WTC11 (cell line): Measurements from ENCODE around the gene ADGRB2. TPM values are rescaled to one million over a fixed set of nuclear protein-coding genes. Genes with fewer than 3 reads are reported as not detected.

Experiments used
- ATAC-seq: fragments of 200-7000 bp; cut with Tn5 transposase; 2 replicates; pipeline ENCODE4 v1.10.0; 2021; ENCODE audit warnings: mild to moderate bottlenecking, moderate library complexity
- CTCF ChIA-PET: fragments of 300-600 bp; sonication (Branson Sonifier 250); formaldehyde crosslinking; loops from one replicate; lab custom pipeline; 2021; ENCODE audit warnings: antibody characterized with exemption; lab: Charles Lee
- POLR2A ChIA-PET: fragments of 350-600 bp; sonication (Branson Sonifier 250); formaldehyde crosslinking; loops from one replicate; lab custom pipeline; 2021; ENCODE audit warnings: antibody characterized with exemption; lab: Charles Lee
- DNase-seq: peaks from one replicate; pipeline ENCODE4 v3.0.0; 2021; ENCODE audit warnings: low spot score
- H3K27ac Mint-ChIP-seq: 2 replicates; pipeline ENCODE4 v1.8.0; 2021; ENCODE audit warnings: mixed read lengths
- H3K27me3 Mint-ChIP-seq: 2 replicates; pipeline ENCODE4 v1.8.0; 2021; ENCODE audit warnings: low read depth, mild to moderate bottlenecking, moderate library complexity, mixed read lengths
- H3K36me3 Mint-ChIP-seq: 2 replicates; pipeline ENCODE4 v1.8.0; 2021; ENCODE audit warnings: mixed read lengths
- H3K4me1 Mint-ChIP-seq: 2 replicates; pipeline ENCODE4 v1.8.0; 2022; ENCODE audit warnings: mixed read lengths
- H3K4me3 Mint-ChIP-seq: 2 replicates; pipeline ENCODE4 v1.8.0; 2021; ENCODE audit warnings: mild to moderate bottlenecking, moderate library complexity, mixed read lengths
- H3K9me3 Mint-ChIP-seq: 2 replicates; pipeline ENCODE4 v1.8.0; 2021; ENCODE audit warnings: mixed read lengths
- AFF4 ChIP-seq: sonication (generic); formaldehyde crosslinking; IDR thresholded peaks from 2 replicates; pipeline ENCODE4 v1.8.1; 2023; ENCODE audit warnings: mild to moderate bottlenecking, missing genetic modification reagents, borderline replicate concordance
- ATF2 ChIP-seq: sonication (generic); formaldehyde crosslinking; IDR thresholded peaks from 2 replicates; pipeline ENCODE4 v1.8.1; 2022; ENCODE audit warnings: low read depth, missing genetic modification reagents, borderline replicate concordance
- ATF6 ChIP-seq: sonication (generic); formaldehyde crosslinking; IDR thresholded peaks from 2 replicates; pipeline ENCODE4 v1.8.1; 2023; ENCODE audit warnings: mild to moderate bottlenecking, missing genetic modification reagents
- E2F4 ChIP-seq: sonication (generic); formaldehyde crosslinking; IDR thresholded peaks from 2 replicates; pipeline ENCODE4 v1.8.1; 2022; ENCODE audit warnings: low read depth, mild to moderate bottlenecking, moderate library complexity, missing genetic modification reagents, borderline replicate concordance
- ESRRA ChIP-seq: sonication (generic); formaldehyde crosslinking; IDR thresholded peaks from 2 replicates; pipeline ENCODE4 v1.8.1; 2022; ENCODE audit warnings: mild to moderate bottlenecking, missing genetic modification reagents, borderline replicate concordance
- FOXP1 ChIP-seq: sonication (generic); formaldehyde crosslinking; IDR thresholded peaks from 2 replicates; pipeline ENCODE4 v1.8.0; 2022; ENCODE audit warnings: missing genetic modification reagents, mild to moderate bottlenecking, moderate library complexity, borderline replicate concordance
- FOXP4 ChIP-seq: sonication (generic); formaldehyde crosslinking; IDR thresholded peaks from 2 replicates; pipeline ENCODE4 v1.8.0; 2022; ENCODE audit warnings: mild to moderate bottlenecking, missing genetic modification reagents
- JAZF1 ChIP-seq: fragments of 250-450 bp; sonication (Bioruptor Pico); IDR thresholded peaks from 2 replicates; pipeline ENCODE4 v1.9.0; 2021; ENCODE audit warnings: moderate library complexity, mild to moderate bottlenecking, inconsistent platforms
- MXD4 ChIP-seq: fragments of 250-450 bp; sonication (Bioruptor Pico); IDR thresholded peaks from 2 replicates; pipeline ENCODE4 v1.8.0; 2021; ENCODE audit warnings: mild to moderate bottlenecking, moderate library complexity, borderline replicate concordance
- PRDM15 ChIP-seq: sonication (generic); formaldehyde crosslinking; IDR thresholded peaks from 2 replicates; pipeline ENCODE4 v1.8.0; 2022; ENCODE audit warnings: missing genetic modification reagents
- PRRX2 ChIP-seq: fragments of 250-450 bp; sonication (Bioruptor Pico); IDR thresholded peaks from 2 replicates; pipeline ENCODE4 v1.8.0; 2021; ENCODE audit warnings: mild to moderate bottlenecking
- RELA ChIP-seq: sonication (generic); formaldehyde crosslinking; IDR thresholded peaks from 2 replicates; pipeline ENCODE4 v1.8.1; 2022; ENCODE audit warnings: missing genetic modification reagents, mild to moderate bottlenecking, borderline replicate concordance
- SP1 ChIP-seq: sonication (generic); formaldehyde crosslinking; conservative IDR thresholded peaks from 2 replicates; pipeline ENCODE4 v1.8.1; 2022; ENCODE audit warnings: missing genetic modification reagents
- STAT6 ChIP-seq: sonication (generic); formaldehyde crosslinking; conservative IDR thresholded peaks from 2 replicates; pipeline ENCODE4 v1.8.1; 2023; ENCODE audit warnings: mild to moderate bottlenecking, low read depth, missing genetic modification reagents, moderate library complexity
- ZBTB21 ChIP-seq: sonication (generic); formaldehyde crosslinking; IDR thresholded peaks from 2 replicates; pipeline ENCODE4 v1.8.1; 2023; ENCODE audit warnings: mild to moderate bottlenecking, missing genetic modification reagents, borderline replicate concordance
- ZNF263 ChIP-seq: sonication (generic); formaldehyde crosslinking; IDR thresholded peaks from 2 replicates; pipeline ENCODE4 v1.8.1; 2022; ENCODE audit warnings: low read depth, mild to moderate bottlenecking, moderate library complexity, missing genetic modification reagents
- total RNA-seq: library from RNA; stranded (reverse); gene quantifications from 3 replicates; pipeline ENCODE4 v1.2.3, GENCODE V29; 2021

The ADGRB2 gene
- total RNA-seq, 1 experiment from 2014 or later: 39.3 TPM

GRCh38 chr1:31689854-31690253, 74.3 kb downstream of the ADGRB2 start:
- ChIA-PET CTCF (interaction anchor here (1.2 to 1.4 kb wide), 4 partner anchors 15 to 99 kb away, joined by 3 to 7 read pairs (median 4); no protein-coding TSS in a partner anchor), POLR2A (interaction anchor here (0.6 kb wide), 1 partner anchor 418 kb away, joined by 3 read pairs; the partner anchor contains the start of gene KPNA6)
- ATAC-seq (no peak), DNase-seq (no peak)
- Mint-ChIP-seq H3K27ac (no peak overlapping the region), H3K4me1 (peaks cover 2% of the 10 kb centered on the region; the same call in 1 of the 2 replicates), H3K4me3 (no peak overlapping the region), H3K27me3 (no peaks in the 10 kb centered on the region), H3K9me3 (no peaks in the 10 kb centered on the region)
- no peak for TF ChIP-seq RELA (CRISPR knock-in tag)
- no peak for TF ChIP-seq STAT6 (CRISPR knock-in tag)
- no peak for TF ChIP-seq PRRX2 (CRISPR knock-in tag)
- no peak for TF ChIP-seq FOXP4 (CRISPR knock-in tag)
- no peak for TF ChIP-seq ATF2 (CRISPR knock-in tag)
- no peak for TF ChIP-seq FOXP1
- no peak for TF ChIP-seq ZBTB21 (CRISPR knock-in tag)
- TF ChIP-seq ZNF263 (CRISPR knock-in tag): no peak
- TF ChIP-seq SP1 (CRISPR knock-in tag): no peak
- TF ChIP-seq, all 79 proteins: peak for 0
- H3K36me3 Mint-ChIP-seq: no peaks in the 10 kb centered on the region

GRCh38 chr1:31689379-31689778, 74.8 kb downstream of the ADGRB2 start:
- ChIA-PET CTCF (interaction anchor here (0.6 to 2.0 kb wide), 7 partner anchors 10 to 274 kb away, joined by 3 to 9 read pairs (median 4); partner anchors contain the start of gene COL16A1), POLR2A (interaction anchor here (0.6 kb wide), 1 partner anchor 418 kb away, joined by 3 read pairs; the partner anchor contains the start of gene KPNA6)
- peak; percentile 29 for ATAC-seq
- DNase-seq: no peak
- no peak overlapping the region for H3K27ac Mint-ChIP-seq
- no peaks in the 10 kb centered on the region for H3K27me3 Mint-ChIP-seq
- no peak overlapping the region for H3K4me3 Mint-ChIP-seq
- H3K4me1 Mint-ChIP-seq: peaks cover 2% of the 10 kb centered on the region; the same call in 1 of the 2 replicates
- no peaks in the 10 kb centered on the region for H3K36me3 Mint-ChIP-seq
- no peaks in the 10 kb centered on the region for H3K9me3 Mint-ChIP-seq
- TF ChIP-seq JAZF1 (no peak), MXD4 (CRISPR knock-in tag) (no peak), ESRRA (CRISPR knock-in tag) (no peak), AFF4 (no peak), ATF6 (CRISPR knock-in tag) (no peak), E2F4 (no peak), PRDM15 (CRISPR knock-in tag) (no peak)
